ENCODE results near the gene RIMKLA. TPM values are rescaled to one million over a fixed set of nuclear protein-coding genes. Genes with fewer than 3 reads are reported as not detected.

Gene RIMKLA
- total and polyA plus RNA-seq, 2 donors (not counting 3 experiments of a cell fraction or from before 2014, with no cell fraction given) = 0.01 TPM; not detected in 1

DNA sequence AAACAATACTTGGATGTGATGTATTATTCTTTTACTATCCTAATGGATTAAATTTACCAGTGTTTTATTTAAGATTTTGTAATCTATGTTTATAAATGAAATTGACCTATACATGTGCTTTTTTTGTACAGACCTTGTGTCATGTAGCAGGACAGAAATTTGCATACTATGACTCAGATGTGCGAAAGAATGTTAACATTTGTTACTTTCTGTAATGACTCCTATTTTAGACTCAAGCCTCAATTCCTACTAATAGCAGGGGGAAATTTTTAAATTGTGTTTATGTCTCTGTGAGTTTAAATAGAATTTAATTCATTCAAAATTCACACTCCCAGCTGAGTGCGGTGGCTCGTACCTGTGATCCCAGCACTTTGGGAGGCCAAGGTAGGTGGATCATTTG is 21.8 kb upstream of the RIMKLA start:
- peaks cover 0 to 6% of the 10 kb centered on the region in 2 experiments for H3K27me3 ChIP-seq (ENCODE audit: control insufficient read depth in 2 of 2, insufficient read depth in 2 of 2, low read length in 2 of 2)
- H3K9me1 ChIP-seq (replicated peaks; ENCODE audit: control insufficient read depth, extremely low read depth, insufficient read depth, low read length) = no peaks in the 10 kb centered on the region
- H3K4me2 ChIP-seq (ENCODE audit: insufficient read depth, low read length) = no peak overlapping the region
- no peaks in the 10 kb centered on the region for H3K4me1 ChIP-seq (ENCODE audit: control insufficient read depth, extremely low read depth, insufficient read depth, low read length)
- no peaks in the 10 kb centered on the region for H3K79me2 ChIP-seq (ENCODE audit: control insufficient read depth, insufficient read depth, low read length)
- intact Hi-C loops (cut with micrococcal nuclease) = no loop called here
- H4K20me1 ChIP-seq (replicated peaks; ENCODE audit: control insufficient read depth, extremely low read depth, insufficient read depth, low read length) = no peaks in the 10 kb centered on the region
- DNase-seq (ENCODE audit: low read depth, low spot score) (no peak), FAIRE-seq (no peak)
- no peaks in the 10 kb centered on the region for H3K9me3 ChIP-seq (replicated peaks; ENCODE audit: control insufficient read depth, insufficient read depth, low read length)
- no peak overlapping the region for H3K27ac ChIP-seq (ENCODE audit: insufficient read depth, low read depth, low read length)
- dilution Hi-C loops (cut with MboI; ENCODE audit: extremely low pct_ligation_motif_present, low sequenced_read_pairs) = no loop called here
- H3K4me3 ChIP-seq (replicated peaks in 1 of 3; ENCODE audit: insufficient read depth in 1 of 3, low read depth in 1 of 3, low read length in 3 of 3) = no peak overlapping the region
- H3K9ac ChIP-seq (replicated peaks; ENCODE audit: extremely low read depth, insufficient read depth, low read length) = no peak overlapping the region
- no peak for TF ChIP-seq GATA2 (IDR thresholded peaks at IDR 0.05; ENCODE audit: insufficient read depth, insufficient read length, low read depth, low read length)
- no peak for TF ChIP-seq POLR2A (IDR thresholded peaks at IDR 0.05; ENCODE audit: low read depth, low read length)
- TF ChIP-seq, protein P1, sequence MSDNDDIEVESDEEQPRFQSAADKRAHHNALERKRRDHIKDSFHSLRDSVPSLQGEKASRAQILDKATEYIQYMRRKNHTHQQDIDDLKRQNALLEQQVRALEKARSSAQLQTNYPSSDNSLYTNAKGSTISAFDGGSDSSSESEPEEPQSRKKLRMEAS (IDR thresholded peaks at IDR 0.05; ENCODE audit: insufficient read depth, insufficient read length) = no peak
- TF ChIP-seq POLR2AphosphoS5 (IDR thresholded peaks at IDR 0.05; ENCODE audit: insufficient read depth, low read depth, low read length) = no peak
- TF ChIP-seq MYC (IDR thresholded peaks at IDR 0.05; ENCODE audit: low read depth, low read length) = no peak
- no peak for TF ChIP-seq EZH2 (IDR thresholded peaks at IDR 0.05; ENCODE audit: borderline replicate concordance, low read depth, low read length, severe bottlenecking)
- TF ChIP-seq CTCF (IDR thresholded peaks at IDR 0.05; ENCODE audit: extremely low read depth in 1 of 2, insufficient read depth in 1 of 2, low read depth in 1 of 2, low read length in 2 of 2) = no peak
- TF ChIP-seq FOS (IDR thresholded peaks at IDR 0.05; ENCODE audit: borderline replicate concordance, insufficient read depth, low read length) = no peak
- no peak for TF ChIP-seq JUN (IDR thresholded peaks at IDR 0.05; ENCODE audit: borderline replicate concordance, insufficient read depth, insufficient read length, low read depth)
- POLR2A ChIA-PET = no interaction called here
- BruUV-seq (replicated peaks) = no TSS peak
- H3K36me3 ChIP-seq (ENCODE audit: control insufficient read depth in 2 of 2, extremely low read depth in 1 of 2, insufficient read depth in 2 of 2, low read length in 2 of 2) = no peaks in the 10 kb centered on the region
- CTCF ChIA-PET = no interaction called here
- no peak overlapping the region for H2AFZ ChIP-seq (ENCODE audit: low read depth, low read length)
